NCI-H1092 (cell line): ENCODE results near the gene ARHGEF19.
"Not testable (repeated sequence)": the region's sequence is repeated elsewhere in the genome, so short reads cannot be mapped to it uniquely, and the experiment has no call there.

ENCODE experiments used
- DNase-seq: peaks from one replicate; lab custom pipeline; 2025; lab: John Stamatoyannopoulos, UW

The ARHGEF19 gene

DNA sequence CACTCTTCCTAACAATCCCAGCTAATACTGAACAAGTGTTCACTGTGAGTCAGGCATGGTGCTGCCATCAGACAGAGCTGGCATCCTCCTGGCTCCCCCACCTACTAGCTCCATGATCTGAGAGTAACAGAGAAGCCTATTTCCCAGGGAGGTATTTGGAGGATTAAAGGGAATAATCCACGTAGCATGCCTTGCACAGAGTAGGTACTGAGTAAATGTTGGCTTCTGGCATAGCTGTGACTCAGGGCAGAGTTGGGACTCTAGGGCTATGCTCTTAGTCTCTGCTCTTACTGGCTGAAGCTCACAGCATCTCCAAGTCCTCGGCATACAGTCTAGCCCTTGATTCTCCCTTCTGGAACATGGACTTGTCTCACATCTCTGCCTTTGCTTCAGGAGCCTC, 8.2 kb downstream of the ARHGEF19 start:
- no peak for DNase-seq

DNA sequence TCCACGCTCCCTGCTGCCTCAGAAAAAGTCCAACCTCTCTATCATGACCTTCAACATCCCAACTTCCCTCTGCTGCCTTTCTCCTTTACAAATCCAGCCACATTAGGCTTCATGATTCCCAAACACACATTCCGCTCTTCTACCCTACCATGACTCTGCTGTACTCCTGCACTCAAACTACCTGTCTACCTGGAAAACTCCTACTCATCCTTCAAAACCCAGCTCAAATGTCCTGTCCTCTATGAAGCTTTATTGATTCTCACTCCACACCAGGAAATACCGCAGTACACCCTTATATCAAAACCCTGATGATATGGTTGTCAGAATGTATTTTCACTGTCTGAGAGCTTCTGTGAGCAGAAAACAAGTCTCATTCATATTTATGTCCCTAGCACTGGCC, 8.9 kb downstream of the ARHGEF19 start:
- DNase-seq = no peak

DNA sequence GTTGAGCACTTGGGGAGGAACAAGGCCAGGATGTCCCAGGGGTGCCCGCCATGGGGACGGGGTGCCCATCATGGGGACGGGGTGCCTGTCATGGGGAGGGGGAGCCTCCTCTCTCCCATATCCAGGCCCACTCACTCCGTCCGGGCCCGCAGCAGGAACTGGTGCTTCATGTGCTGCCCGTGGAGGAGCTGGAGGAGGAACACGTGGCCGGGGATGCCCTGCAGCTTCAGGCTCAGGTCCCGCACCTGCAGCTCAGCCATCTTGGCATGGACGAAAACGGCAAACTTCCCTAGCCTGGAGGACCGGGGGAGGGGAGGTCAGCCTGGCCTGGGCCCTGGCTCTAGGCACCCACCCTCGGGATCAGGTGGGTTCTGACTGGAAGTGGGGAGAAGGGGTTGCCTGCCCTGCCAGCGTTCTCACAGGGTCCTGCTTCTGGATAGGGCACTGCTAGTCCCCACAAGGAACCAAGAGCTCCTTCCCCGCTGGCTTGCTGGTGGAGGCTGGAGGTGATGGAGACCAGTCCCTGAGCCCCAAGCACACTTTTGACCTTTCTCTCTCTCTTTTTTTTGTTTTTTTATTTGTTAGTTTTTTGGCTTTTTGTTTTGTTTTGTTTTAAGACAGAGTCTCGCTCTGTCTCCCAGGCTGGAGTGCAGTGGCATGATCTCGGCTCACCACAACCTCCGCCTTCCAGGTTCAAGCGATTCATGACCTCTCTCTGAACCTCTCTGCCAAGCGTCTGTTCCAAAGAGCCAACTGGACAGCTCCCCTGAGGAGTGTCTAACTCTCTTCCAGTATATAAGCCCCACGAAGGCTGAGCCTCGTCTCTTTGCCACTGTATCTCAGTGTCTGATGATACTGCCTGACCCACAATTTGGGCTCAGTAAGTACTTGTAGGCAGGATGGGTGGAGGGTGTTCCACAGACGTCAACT, 9.9 kb downstream of the ARHGEF19 start:
- no peak for DNase-seq

DNA sequence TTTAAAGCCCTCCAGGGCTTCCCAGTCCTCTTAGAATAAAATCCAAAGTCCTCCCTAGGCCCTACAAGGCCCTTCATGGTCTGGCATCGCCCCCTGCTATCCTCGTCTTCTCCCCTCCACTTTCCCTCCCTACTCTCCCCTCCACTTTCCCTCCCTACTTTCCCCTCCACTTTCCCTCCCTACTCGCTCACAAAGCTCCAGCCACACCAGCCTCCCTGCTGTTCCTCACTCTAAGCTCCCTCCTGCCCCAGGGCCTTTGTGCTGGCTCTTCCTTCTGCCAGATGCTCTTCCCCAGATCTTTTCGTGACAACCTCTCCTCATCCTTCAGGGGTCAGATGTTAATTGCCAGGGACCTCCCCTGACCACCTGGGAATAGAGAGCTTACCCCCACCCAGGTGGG, 12.8 kb downstream of the ARHGEF19 start:
- no peak for DNase-seq

DNA sequence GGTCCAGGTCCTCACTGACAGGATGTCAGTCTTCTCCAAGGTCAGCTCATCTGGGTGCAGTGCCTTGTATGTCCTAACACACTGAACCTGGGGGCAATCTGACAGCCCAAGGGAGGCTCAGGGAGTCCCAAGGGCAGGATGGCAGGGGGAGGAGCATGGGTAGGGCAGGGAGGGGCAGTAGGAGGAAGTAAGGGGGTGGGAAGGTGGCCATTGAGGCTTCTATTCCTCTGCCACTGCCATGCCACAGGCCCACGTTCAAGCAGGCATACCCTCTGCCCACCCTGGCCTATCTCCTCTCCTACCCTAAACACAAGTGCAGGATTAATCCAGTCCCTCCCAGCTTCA, 13.3 kb downstream of the ARHGEF19 start:
- no peak for DNase-seq

DNA sequence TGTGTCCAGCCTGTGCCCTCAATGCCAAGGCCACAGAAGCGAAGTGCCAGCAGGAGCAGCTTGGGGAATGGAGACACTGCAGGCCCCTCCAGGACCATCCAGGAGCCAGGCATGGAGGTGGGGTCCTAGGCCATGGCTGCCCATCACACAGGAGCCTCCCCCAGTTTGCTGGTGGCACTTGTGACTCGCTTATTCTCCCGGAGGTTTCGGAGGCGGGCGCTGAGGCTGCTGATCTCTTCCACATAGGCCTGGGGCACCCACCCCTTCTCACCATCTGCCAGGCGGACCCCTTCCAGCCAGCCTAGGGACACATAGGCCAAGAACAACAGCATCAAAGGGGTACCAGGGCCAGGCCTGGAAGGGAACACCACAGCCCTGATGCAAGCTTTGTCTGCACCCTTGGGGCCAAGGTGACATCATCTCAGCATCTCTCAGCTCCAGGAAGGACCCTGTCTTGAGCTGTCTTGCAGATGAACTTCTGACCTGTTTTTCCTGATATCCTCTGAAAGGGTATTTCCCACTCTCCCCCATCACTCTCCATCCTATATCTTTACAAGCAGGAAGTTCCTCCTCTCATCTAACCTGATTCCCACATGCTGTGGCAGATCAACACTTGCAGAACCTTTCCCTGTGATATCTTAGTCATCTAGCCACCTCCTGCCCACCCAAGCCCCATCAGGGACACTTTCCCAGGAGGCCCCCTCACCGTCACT, 13.9 kb downstream of the ARHGEF19 start:
- DNase-seq = no peak

DNA sequence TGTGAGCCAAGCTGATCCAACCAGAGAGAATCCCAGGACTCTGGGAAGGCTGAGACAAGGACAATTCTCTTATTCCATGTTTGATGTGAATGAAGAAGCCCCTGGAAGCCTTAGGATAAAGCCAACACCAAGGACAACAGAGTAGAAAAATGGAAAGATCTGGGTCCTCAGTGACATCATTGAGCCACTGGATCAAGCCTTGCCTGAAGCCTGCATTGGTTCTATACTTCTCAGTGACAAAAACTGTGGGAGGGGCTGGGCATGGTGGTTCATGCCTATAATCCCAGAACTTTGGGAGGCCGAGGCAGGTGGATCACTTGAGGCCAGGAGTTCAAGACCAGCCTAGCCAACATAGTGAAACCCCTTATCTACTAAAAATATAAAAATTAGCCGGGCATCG, 15.6 kb downstream of the ARHGEF19 start:
- DNase-seq = no peak

DNA sequence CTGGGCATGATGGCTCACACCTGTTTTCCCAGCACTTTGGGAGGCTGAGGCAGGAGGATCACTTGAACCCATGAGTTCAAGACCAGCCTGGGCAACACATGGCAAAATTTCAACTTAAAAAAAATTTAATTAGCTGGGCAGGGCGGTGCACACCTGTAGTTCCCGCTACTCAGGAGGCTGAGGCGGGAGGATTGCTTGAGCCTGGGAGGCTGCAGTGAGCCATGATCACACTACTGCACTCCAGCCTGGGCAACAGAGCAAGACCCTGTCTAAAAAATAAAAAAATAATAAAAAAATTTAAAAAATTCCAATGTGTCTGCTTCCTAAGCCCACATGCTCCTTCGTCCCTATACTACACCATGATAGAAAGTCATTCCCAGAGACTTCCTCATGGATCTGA, 16.3 kb downstream of the ARHGEF19 start:
- not testable (repeated sequence) for DNase-seq

DNA sequence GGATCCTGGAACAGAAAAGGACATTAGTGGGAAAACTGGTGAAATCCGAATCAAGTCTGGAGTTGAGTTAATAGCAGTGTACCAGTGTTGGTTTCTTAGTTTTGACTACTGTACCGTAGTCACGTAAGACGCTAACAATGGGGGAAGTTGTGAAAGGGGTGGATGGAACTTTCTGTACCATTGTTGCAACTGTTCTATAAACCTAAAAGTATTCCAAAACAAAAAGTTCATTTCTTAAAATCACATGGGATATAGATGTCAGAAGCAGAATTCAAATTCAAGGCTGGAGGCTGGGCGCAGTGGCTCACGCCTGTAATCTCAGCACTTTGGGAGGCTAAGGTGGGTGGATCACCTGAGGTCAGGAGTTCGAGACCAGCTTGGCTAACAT, 16.9 kb downstream of the ARHGEF19 start:
- DNase-seq = no peak

DNA sequence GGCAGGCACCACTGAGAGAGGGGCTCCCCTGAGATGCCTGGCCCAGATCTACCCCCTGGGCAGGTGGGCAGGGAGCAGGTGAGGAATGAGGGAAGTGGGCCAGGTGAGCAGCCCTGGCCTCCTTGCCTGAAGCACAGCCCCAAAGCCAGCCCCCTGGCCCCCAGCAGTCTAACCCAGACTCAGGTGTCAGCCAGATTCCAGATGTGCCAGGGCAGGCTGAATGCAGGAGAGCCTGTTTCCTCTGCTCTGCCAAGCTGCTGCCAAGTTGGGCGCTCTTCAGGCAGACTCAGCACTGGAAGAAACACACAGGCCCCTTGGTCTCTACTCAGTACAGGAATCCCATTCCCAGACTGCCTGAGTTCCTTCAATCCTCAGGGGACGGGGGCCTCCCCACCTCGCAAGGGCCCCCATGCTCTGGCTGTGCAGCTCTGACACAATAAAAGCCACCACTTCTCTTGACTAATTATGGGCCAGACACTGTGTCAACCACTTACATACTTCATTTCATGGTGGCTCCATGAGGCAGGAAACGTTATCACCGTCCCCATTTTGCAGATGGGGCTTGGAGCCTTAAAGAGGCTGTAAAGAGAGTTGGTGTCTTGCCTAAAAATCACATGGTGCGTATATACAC, 20.4 kb downstream of the ARHGEF19 start:
- DNase-seq = no peak

DNA sequence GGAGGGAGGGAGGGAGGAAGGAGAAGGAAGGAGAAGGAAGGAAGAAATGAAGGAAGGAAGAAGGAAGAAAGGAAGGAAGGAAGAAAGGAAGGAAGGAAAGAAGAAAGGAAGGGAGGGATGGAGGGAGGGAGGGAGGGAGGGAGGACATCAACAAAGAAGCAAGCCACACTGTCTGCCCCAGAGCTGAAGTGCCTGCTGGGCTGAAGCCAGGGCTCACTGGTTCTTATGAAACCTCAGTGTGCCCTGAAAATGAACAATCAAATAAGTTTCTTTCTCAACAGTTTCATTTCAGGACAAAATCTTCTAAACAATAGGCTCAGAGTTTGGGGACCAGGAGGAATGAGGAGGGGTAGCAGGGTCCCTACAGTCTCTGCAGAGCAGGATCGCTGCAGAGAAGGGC, 21.1 kb downstream of the ARHGEF19 start:
- peak; percentile 18 for DNase-seq

DNA sequence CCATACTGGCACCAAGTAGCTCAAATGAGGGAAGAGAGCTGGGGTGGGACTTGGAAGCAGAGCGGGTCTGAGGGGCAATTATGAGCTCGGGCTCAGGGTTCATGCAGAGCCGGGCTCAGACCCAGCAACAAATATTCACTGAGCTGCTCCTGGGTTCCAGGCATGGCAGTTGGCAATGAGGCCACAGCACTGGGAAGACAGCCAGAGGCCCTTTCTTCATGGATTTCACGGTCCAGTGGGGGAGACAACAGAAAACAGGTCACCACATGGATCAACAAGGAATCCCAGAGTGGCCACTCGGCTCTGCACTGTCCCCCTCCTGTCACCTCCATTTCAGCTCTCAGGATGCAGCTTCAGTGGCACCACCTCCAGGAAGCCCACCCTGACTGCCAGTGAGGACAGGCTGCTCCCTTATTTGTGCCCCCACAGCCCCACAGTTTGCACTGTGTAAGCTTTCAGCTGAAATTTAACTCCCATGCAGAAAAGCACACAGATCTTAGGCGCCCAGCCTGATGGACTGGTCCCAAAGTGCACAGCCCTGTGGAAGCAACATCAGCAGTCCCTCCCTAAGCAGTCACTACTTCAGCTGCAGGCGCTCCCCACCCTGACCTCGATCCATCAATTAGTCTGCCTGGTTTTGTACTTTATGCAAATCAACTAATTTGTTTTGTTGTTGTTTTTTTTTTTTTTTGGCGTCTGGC, 22.4 kb downstream of the ARHGEF19 start:
- peak; percentile 77 for DNase-seq

DNA sequence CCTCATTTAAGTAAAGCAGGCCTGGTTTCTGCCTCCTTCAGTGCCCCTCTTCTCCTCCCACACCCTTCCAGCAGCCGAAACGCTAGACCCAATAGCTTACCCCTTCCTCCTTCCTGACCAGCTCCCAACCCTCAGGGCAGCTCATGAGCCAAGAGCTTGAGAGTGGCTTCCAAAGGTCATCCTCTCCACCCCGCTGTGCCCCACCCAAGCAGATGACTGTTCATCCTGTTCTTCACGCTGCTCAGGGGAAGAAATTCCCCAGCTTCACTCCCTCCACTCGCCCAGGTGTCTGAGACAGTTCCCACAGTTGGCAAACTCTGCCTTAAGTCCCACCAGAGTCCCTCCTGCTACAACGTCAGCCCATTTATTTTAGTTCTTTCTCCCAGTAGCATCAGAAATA, 23.4 kb downstream of the ARHGEF19 start:
- DNase-seq = no peak

DNA sequence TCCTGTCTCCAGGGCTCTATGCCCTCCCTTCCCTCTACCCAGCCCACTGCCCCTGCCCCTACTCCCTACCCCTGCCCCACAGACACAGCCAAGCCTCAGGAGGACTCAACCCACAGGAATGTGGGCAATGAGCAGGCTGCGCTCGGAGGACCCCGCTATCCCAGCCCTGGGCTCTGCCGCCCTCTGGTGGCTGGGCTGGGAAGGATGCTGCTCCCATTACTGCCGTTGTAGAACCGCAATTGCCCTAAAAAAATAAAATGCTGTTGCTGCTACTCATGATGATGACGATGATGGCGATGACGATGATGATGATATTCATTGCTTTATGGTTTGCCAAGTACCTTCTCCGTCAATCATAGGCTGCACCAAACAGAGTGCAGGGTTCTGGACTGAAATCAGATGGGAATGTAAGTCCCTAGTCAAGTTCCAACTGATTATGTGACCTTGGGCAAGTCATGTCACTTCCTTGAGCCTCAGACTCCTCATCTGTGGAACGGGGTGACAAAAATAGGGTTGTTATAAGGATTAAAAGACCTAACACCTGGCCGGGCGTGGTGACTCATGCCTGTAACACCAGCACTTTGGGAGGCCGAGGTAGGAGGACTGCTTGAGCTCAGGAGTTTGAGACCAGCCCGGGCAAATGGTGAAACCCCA, 24.6 kb downstream of the ARHGEF19 start:
- DNase-seq = peak; percentile 55

DNA sequence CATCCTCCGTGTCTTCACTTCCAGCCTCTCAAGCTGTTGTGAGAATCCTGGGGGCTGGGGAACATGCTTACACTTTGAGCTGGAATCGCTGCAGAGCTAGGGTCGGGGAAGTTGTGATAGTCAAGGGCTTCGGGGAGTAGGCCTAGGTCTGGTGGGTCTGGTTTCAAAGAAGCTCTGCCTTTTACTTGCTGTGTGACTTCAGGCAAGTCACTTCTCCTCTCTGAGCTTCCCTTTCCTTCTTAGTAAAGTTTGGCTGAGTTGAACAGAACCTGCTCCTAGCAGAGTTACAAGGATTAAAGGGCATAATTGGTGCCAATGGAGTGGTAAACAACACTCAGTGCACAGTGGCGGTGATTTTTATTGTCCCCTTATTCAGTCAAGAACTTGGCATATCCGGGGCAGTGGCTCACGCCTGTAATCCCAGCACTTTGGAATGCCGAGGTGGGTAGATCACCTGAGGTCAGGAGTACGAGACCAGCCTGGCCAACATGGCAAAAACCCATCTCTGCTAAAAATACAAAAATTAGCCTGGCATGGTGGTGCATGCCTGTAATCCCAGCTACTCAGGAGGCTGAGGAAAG, 25.7 kb downstream of the ARHGEF19 start:
- no peak for DNase-seq

DNA sequence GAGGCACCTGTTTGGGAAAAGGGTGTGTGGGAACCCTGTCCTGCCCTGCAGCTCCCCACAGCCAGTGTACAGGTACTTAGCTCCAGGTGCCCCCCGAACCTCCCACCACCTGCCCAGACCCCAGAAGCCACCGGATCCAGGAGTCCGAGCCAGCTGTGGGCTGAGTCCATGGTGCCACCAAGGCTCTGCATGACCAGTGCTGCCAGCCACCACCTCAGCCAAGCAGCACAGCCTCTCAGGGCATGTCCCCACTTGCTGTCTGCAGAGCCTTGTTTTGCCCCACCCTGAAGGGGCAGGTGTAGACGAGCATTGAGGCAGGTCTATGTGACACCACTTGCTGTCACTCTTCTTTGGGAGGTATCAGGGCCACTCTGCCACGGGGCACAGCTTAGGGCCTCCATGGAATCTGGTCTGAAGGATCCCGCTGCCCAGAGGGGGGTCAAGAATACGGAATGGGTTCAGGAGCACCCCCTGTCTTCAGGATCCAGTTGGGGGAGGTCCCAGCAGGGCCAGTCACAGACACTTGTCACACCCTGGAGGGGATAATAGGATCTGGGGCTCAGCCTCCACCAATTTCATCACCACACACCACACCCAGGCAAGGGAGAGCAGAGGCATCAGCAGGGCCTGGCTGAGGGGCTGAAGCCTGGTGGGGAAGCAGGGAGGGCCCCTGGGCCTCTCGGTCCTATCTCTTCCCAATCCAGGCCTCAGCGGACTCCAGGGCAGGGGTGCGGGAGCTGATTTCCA, 27.7 kb downstream of the ARHGEF19 start:
- no peak for DNase-seq

DNA sequence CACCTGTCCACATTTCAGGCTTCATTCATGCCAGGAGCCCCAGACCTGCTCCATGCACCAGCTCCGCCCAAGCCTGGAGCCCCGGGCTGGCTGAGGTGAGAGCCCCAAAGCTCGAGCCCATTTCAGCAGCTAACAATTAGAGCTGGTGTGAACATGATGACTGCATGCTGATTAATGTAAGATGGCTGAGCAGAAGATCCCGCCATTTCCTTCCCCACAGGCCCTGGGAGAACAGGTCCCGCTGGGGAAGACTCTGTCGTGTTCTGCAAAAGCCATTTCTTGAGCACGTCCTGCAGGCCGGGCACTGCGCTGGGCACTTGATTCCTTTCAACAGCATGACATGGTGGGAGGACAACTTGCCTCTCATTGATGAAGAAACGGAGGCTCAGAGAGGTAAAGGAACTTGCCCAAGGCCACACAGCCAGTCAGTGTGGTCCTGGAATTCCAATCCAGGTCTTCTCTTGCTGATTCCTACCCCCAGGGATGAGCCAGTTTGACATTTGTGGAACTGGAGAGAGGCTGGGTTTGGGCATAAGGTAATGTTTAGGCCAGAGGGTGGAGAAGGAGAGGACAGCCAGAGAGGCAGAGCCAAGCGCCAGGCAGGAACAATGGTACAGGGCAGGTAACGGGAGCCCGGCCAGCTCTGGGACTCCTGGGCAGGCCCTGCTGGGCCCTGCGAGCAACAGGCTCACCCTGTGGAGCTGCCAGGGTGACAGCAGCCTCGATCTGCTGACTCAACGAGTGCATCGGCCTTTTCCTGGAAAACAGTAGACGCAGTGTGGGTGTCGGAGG, 28.5 kb downstream of the ARHGEF19 start:
- DNase-seq = no peak

DNA sequence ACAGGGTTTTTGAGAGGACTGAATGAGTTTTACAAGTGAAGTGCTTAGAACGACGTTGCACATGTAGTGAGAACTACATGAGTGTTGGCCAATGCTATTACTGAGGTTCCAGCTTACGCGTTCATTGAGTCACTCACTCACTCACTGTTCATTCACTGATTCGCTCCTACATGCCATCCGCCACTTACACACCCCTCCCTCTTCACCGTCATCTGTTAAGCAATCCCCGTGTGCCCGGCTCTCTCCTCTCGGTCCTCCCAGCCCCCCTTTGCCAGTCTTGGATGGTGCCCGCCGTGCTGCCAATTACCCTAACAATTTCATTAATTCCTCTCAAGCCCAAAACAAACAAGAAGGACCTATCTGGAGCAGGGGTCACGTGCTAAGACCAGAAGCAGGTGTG, 29.3 kb downstream of the ARHGEF19 start:
- DNase-seq = no peak

DNA sequence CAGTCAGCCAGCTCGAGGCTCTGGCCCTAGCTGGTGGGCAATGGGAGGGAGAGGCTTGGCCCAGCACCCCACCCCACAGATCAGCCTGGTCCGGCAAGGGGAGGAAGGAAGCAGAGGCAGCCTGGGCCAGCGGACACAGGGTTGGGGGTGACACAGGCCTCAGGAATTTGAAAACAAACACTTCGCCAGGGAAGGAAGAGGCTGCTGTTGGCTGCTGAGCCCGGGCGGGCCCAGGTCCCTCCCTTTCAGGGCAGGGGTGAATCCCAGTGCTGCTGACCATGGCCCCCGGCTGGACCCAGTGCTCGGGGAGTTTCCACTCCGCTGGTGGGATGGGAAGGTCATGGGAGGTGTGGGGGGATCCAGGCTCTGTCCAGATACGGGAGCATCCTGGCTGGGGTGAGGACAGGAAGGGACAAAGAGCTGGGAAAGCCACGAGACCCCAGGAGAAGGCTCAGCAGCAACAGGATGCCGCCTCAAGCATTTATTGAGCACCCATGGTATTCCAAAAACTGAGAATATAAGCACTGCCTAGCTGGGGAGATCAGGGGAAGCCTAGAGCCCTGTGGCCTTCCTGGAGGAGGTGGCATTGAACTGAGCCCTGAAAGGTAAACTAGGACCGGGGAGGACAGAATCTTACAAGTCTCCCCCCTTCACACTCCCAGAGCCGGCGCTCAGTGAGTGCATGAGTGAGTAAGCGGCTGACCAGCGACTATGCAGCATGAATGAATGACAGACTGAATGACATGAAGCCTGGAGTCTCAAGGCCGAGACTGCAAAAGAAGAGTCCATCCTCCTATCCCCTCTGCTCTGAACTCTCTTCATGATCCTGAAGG, 30.3 kb downstream of the ARHGEF19 start:
- DNase-seq = no peak
